PC-9 (cell line): ENCODE measurements around the gene TIPRL. TPM values are rescaled to one million over a fixed set of nuclear protein-coding genes. Genes with fewer than 3 reads are reported as not detected.

ENCODE experiments used
- BruUV-seq: library from RNA; stranded (reverse); fragments of 400-500 nt; replicated peaks from 2 replicates; lab custom pipeline; 2021; lab: Mats Ljungman, UMichigan
- CTCF ChIA-PET: fragments of 300-600 bp; sonication (Branson Sonifier 250); formaldehyde crosslinking; loops from one replicate; lab custom pipeline; 2022; ENCODE audit warnings: antibody characterized with exemption; lab: Charles Lee
- POLR2A ChIA-PET: fragments of 300-600 bp; sonication (Branson Sonifier 250); formaldehyde crosslinking; loops from one replicate; lab custom pipeline; 2022; ENCODE audit warnings: antibody characterized with exemption; ENCODE audit not compliant: unreplicated experiment; lab: Charles Lee
- DNase-seq, 2 experiments: peaks; one replicate each; pipeline versions ENCODE4 v3.0.0 to v3.0.0-alpha.2; 2015 to 2022; ENCODE audit warnings: mixed read lengths in 1 of 2
- H2AFZ ChIP-seq: fragments of 200-600 bp; sonication (generic); 2 replicates; pipeline ENCODE4 v1.8.1; 2017; ENCODE audit warnings: antibody characterized with exemption
- H3F3A ChIP-seq: fragments of 200-600 bp; sonication (generic); 2 replicates; pipeline ENCODE4 v1.8.1; 2017; ENCODE audit warnings: antibody characterized with exemption, mild to moderate bottlenecking, low read depth; ENCODE audit not compliant: insufficient read depth
- H3K27ac ChIP-seq: fragments of 200-600 bp; sonication (generic); 2 replicates; pipeline ENCODE4 v1.6.1; 2016; ENCODE audit warnings: mixed run types
- H3K27me3 ChIP-seq: fragments of 200-600 bp; sonication (generic); 2 replicates; pipeline ENCODE4 v1.6.1; 2016; ENCODE audit warnings: low read depth, mixed run types; ENCODE audit not compliant: insufficient read depth
- H3K36me3 ChIP-seq: fragments of 200-600 bp; sonication (generic); 2 replicates; pipeline ENCODE4 v1.6.1; 2016; ENCODE audit warnings: low read depth, mixed run types
- H3K4me1 ChIP-seq: fragments of 200-600 bp; sonication (generic); replicated peaks from 2 replicates; pipeline ENCODE4 v1.6.1; 2016; ENCODE audit warnings: mixed run types; ENCODE audit not compliant: insufficient read depth
- H3K4me2 ChIP-seq: fragments of 200-600 bp; sonication (generic); 2 replicates; pipeline ENCODE4 v1.6.1; 2017; ENCODE audit warnings: mixed run types
- H3K4me3 ChIP-seq: fragments of 200-600 bp; sonication (generic); 2 replicates; pipeline ENCODE4 v1.6.1; 2016; ENCODE audit warnings: mixed run types
- H3K79me2 ChIP-seq: fragments of 200-600 bp; sonication (generic); 2 replicates; pipeline ENCODE4 v1.6.1; 2017; ENCODE audit warnings: low read depth, mixed run types
- H3K9me2 ChIP-seq: fragments of 200-600 bp; sonication (generic); 2 replicates; pipeline ENCODE4 v1.8.1; 2017; ENCODE audit warnings: mild to moderate bottlenecking; ENCODE audit not compliant: insufficient read depth
- H3K9me3 ChIP-seq: fragments of 200-600 bp; sonication (generic); 2 replicates; pipeline ENCODE4 v1.8.1; 2016; ENCODE audit warnings: low read depth; ENCODE audit not compliant: insufficient read depth
- H4K20me1 ChIP-seq: fragments of 200-600 bp; sonication (generic); 2 replicates; pipeline ENCODE4 v1.8.1; 2017; ENCODE audit not compliant: insufficient read depth
- EZH2 ChIP-seq: fragments of 200-600 bp; sonication (generic); IDR thresholded peaks from 2 replicates; pipeline ENCODE4 v1.8.0; 2017; ENCODE audit warnings: antibody characterized with exemption, low read depth
- intact Hi-C: fragments of 100-400 bp; cut with micrococcal nuclease; formaldehyde crosslinking; loops from one replicate; pipeline ENCODE4 v1.10.0; 2022; ENCODE audit not compliant: unreplicated experiment
- total RNA-seq: library from RNA; stranded (reverse); gene quantifications from 2 replicates; pipeline ENCODE4 v1.2.3, GENCODE V29; 2021
- TF ChIP-seq, protein P1 (sequence below): fragments of 200-600 bp; sonication (generic); conservative IDR thresholded peaks from 2 replicates; pipeline ENCODE4 v1.6.1; 2017; ENCODE audit warnings: mixed run types, antibody characterized with exemption, mild to moderate bottlenecking, moderate library complexity

The TIPRL gene
- total RNA-seq, 1 experiment from 2014 or later: 47.7 TPM

DNA sequence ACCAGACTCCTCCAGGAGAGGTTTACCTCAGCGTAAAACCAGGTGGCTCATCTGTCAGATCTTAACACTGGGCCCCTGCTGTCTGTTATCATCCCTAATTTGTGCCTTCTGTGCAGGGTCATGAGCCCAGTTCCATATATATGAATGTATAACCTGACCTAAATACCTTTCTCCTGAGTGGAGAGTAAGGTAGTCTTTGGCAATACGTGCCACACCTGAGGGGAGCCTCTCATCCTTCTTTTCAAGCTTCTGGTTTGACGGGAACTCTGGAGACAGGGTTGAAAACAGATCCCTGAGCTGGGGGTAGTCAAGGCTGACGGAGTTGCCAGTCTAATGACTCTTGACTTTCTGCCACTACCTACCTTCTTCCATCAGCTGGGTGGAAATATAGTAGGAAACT, 51.1 kb downstream of the TIPRL start:
- H3F3A ChIP-seq: peaks cover 6% of the 10 kb centered on the region; the same call in 1 of the 2 replicates
- peaks cover 49% of the 10 kb centered on the region for H3K4me1 ChIP-seq
- H3K4me2 ChIP-seq: peak overlapping the region; percentile 93
- H3K9me2 ChIP-seq: no peaks in the 10 kb centered on the region
- peaks cover 7% of the 10 kb centered on the region; the same call in 1 of the 2 replicates for H3K36me3 ChIP-seq
- H4K20me1 ChIP-seq: no peaks in the 10 kb centered on the region; the same call in 1 of the 2 replicates
- peaks cover 70% of the 10 kb centered on the region for H3K79me2 ChIP-seq
- H3K27ac ChIP-seq: peak overlapping the region; percentile 4; the same call in 1 of the 2 replicates
- TF ChIP-seq, protein P1, sequence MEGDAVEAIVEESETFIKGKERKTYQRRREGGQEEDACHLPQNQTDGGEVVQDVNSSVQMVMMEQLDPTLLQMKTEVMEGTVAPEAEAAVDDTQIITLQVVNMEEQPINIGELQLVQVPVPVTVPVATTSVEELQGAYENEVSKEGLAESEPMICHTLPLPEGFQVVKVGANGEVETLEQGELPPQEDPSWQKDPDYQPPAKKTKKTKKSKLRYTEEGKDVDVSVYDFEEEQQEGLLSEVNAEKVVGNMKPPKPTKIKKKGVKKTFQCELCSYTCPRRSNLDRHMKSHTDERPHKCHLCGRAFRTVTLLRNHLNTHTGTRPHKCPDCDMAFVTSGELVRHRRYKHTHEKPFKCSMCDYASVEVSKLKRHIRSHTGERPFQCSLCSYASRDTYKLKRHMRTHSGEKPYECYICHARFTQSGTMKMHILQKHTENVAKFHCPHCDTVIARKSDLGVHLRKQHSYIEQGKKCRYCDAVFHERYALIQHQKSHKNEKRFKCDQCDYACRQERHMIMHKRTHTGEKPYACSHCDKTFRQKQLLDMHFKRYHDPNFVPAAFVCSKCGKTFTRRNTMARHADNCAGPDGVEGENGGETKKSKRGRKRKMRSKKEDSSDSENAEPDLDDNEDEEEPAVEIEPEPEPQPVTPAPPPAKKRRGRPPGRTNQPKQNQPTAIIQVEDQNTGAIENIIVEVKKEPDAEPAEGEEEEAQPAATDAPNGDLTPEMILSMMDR: no peak
- no peak for TF ChIP-seq EZH2
- DNase-seq: peak in 1 of 2 experiments; percentile 83
- CTCF ChIA-PET: no interaction called here
- intact Hi-C loops: loop anchor here (10.0 kb wide), 1 partner anchor 145 kb away; no protein-coding TSS in a partner anchor
- H3K27me3 ChIP-seq: no peaks in the 10 kb centered on the region
- H3K4me3 ChIP-seq: no peak overlapping the region
- no peaks in the 10 kb centered on the region for H3K9me3 ChIP-seq
- POLR2A ChIA-PET: interaction anchor here (0.6 kb wide), 1 partner anchor 414 kb away, joined by 3 read pairs; no protein-coding TSS in a partner anchor
- no peak overlapping the region for H2AFZ ChIP-seq
- no TSS peak for BruUV-seq

GRCh38 chr1:168230709-168231108, 51.9 kb downstream of the TIPRL start:
- intact Hi-C loops: no loop called here
- ChIA-PET POLR2A (no interaction called here), CTCF (no interaction called here)
- TF ChIP-seq, protein P1: no peak
- TF ChIP-seq EZH2: no peak
- no peaks in the 10 kb centered on the region for H3K9me2 ChIP-seq
- no peak overlapping the region for H2AFZ ChIP-seq
- no peaks in the 10 kb centered on the region for H3K27me3 ChIP-seq
- peaks cover 10% of the 10 kb centered on the region; the same call in 1 of the 2 replicates for H3F3A ChIP-seq
- H3K4me1 ChIP-seq: peaks cover 45% of the 10 kb centered on the region
- H3K27ac ChIP-seq: no peak overlapping the region
- no peak overlapping the region for H3K4me3 ChIP-seq
- DNase-seq: no peak
- H4K20me1 ChIP-seq: no peaks in the 10 kb centered on the region; the same call in 1 of the 2 replicates
- peaks cover 70% of the 10 kb centered on the region for H3K79me2 ChIP-seq
- no TSS peak for BruUV-seq
- peaks cover 9% of the 10 kb centered on the region; the same call in 1 of the 2 replicates for H3K36me3 ChIP-seq
- H3K9me3 ChIP-seq: no peaks in the 10 kb centered on the region
- peak overlapping the region; percentile 93; the same call in 1 of the 2 replicates for H3K4me2 ChIP-seq

- Histone ChIP-seq H3K79me2 (peaks cover 29% of the 10 kb centered on the region), H3K36me3 (peaks cover 16% of the 10 kb centered on the region; the same call in 1 of the 2 replicates), H4K20me1 (no peaks in the 10 kb centered on the region; the same call in 1 of the 2 replicates), H3K4me3 (no peak overlapping the region), H2AFZ (no peak overlapping the region), H3K27ac (no peak overlapping the region), H3K4me1 (peaks cover 17% of the 10 kb centered on the region), H3K9me3 (no peaks in the 10 kb centered on the region), H3K9me2 (no peaks in the 10 kb centered on the region), H3K4me2 (no peak overlapping the region), H3K27me3 (no peaks in the 10 kb centered on the region), H3F3A (peaks cover 11% of the 10 kb centered on the region; the same call in 1 of the 2 replicates)
- ChIA-PET CTCF (interaction anchor here (0.5 to 2.4 kb wide), 6 partner anchors 8 to 163 kb away, joined by 3 to 30 read pairs (median 4); no protein-coding TSS in a partner anchor), POLR2A (no interaction called here)
- intact Hi-C loops: loop anchor here (1.0 to 5.0 kb wide), 4 partner anchors 67 to 202 kb away; no protein-coding TSS in a partner anchor
- no peak for DNase-seq
- TF ChIP-seq EZH2: no peak
- TF ChIP-seq, protein P1: peak; percentile 69
- BruUV-seq: no TSS peak
These were observed 56.2 kb downstream of the TIPRL start for GRCh38 chr1:168234846-168235547.
